NK-92 (cell line): Measurements from ENCODE around the gene EHBP1L1.

Experiments used
- DNase-seq: peaks from one replicate; lab custom pipeline; 2025; ENCODE audit not compliant: unreplicated experiment; lab: John Stamatoyannopoulos, UW

EHBP1L1 gene

GRCh38 chr11:65546217-65546958 is 29.5 kb upstream of the EHBP1L1 start:
- peak; percentile 81 for DNase-seq

- DNase-seq = no peak
These were observed 28.3 kb upstream of the EHBP1L1 start for GRCh38 chr11:65547446-65548125.

- DNase-seq = no peak
These were observed 27.5 kb upstream of the EHBP1L1 start for GRCh38 chr11:65548395-65548794.

GRCh38 chr11:65549096-65549495 is 26.8 kb upstream of the EHBP1L1 start:
- no peak for DNase-seq

- DNase-seq = no peak
These were observed 24.1 kb upstream of the EHBP1L1 start for GRCh38 chr11:65551572-65552387.

GRCh38 chr11:65552388-65552951 is 23.4 kb upstream of the EHBP1L1 start:
- DNase-seq = no peak

- DNase-seq = no peak
These were observed 22.4 kb upstream of the EHBP1L1 start for GRCh38 chr11:65553301-65554001.

GRCh38 chr11:65554057-65554818 is 21.6 kb upstream of the EHBP1L1 start:
- no peak for DNase-seq

- no peak for DNase-seq
These were observed 20.9 kb upstream of the EHBP1L1 start for GRCh38 chr11:65554842-65555430.

GRCh38 chr11:65555693-65556231 is 20.1 kb upstream of the EHBP1L1 start:
- no peak for DNase-seq

GRCh38 chr11:65556470-65557279 is 19.2 kb upstream of the EHBP1L1 start:
- DNase-seq = no peak

GRCh38 chr11:65557280-65558001 is 18.4 kb upstream of the EHBP1L1 start:
- DNase-seq = no peak

GRCh38 chr11:65558002-65558929 is 17.6 kb upstream of the EHBP1L1 start, which contains the start of gene LTBP3:
TSS of gene LTBP3 (minus strand) at chr11:65558359. CDS start at chr11:65557959, 400 bp downstream.
- no peak for DNase-seq

- no peak for DNase-seq
These were observed 16.8 kb upstream of the EHBP1L1 start for GRCh38 chr11:65558930-65559509.

- no peak for DNase-seq
These were observed 16.3 kb upstream of the EHBP1L1 start for GRCh38 chr11:65559535-65559934.

- DNase-seq = no peak
These were observed 15.8 kb upstream of the EHBP1L1 start for GRCh38 chr11:65559951-65560537.
